ENCODE results near the gene CACNG3.

DNA sequence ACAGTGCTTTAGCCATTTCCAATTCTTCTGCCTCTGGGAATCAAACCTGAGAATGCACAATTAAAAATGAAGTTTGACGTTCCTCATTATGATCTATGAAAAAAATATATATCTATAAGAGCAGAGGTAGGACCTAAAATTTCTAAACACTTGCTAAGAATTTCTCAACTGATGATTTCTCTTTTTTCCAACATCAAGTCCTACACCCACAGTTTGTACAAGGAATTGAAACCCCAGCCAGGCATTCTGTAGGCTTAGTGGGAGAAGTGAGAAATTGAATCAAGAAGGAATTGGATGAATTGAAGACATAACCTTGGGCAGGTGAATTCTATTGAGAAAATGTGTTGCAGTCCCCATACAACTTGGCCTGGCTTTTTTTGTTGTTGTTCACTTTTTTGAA lies 2.7 kb downstream of the CACNG3 start:
- TF ChIP-seq ZNF274 (IDR thresholded peaks at IDR 0.05; ENCODE audit: low read depth, low read length) (no peak), SUZ12 (IDR thresholded peaks at IDR 0.05; ENCODE audit: extremely low read depth, insufficient read depth, insufficient read length) (no peak), YY1 (IDR thresholded peaks at IDR 0.05; ENCODE audit: insufficient read depth, insufficient read length) (no peak)
